ENCODE results near the gene TTYH3. TPM values are rescaled to one million over a fixed set of nuclear protein-coding genes. Genes with fewer than 3 reads are reported as not detected.

TTYH3 gene
- total RNA-seq, 2 experiments from 2014 or later: 23.8 to 63.6 TPM

- Histone ChIP-seq H3K4me1 (ENCODE audit: insufficient read depth, low read length, poor library complexity, severe bottlenecking) (peaks cover 26% of the 10 kb centered on the region), H3K36me3 (ENCODE audit: insufficient read depth, low read length) (no peaks in the 10 kb centered on the region), H3K27ac (ENCODE audit: low read depth, low read length, poor library complexity, severe bottlenecking) (no peak overlapping the region), H3K4me3 (ENCODE audit: low read depth, low read length, poor library complexity, severe bottlenecking) (no peak overlapping the region), H3K9me2 (ENCODE audit: insufficient read depth, low read length) (no peaks in the 10 kb centered on the region), H3K79me2 (ENCODE audit: insufficient read depth, low read depth, low read length) (no peaks in the 10 kb centered on the region), H3K4me2 (ENCODE audit: low read length) (peak overlapping the region; percentile 39), H3K9me3 (ENCODE audit: low read length) (no peaks in the 10 kb centered on the region), H4K20me1 (ENCODE audit: insufficient read depth, low read length) (no peaks in the 10 kb centered on the region), H2AFZ (ENCODE audit: low read length) (peak overlapping the region; percentile 60; the same call in 1 of the 2 replicates)
- POLR2A ChIA-PET: interaction anchor here (0.7 to 1.1 kb wide), 2 partner anchors 31 to 144 kb away, joined by 3 read pairs; no protein-coding TSS in a partner anchor
- CTCF ChIA-PET (ENCODE audit: unreplicated experiment): interaction anchor here (0.6 to 1.2 kb wide), 3 partner anchors 19 to 96 kb away, joined by 3 to 4 read pairs (median 4); no protein-coding TSS in a partner anchor
- DNase-seq (ENCODE audit: low spot score): peak; percentile 26
- TF ChIP-seq CTCF (conservative IDR thresholded peaks at IDR 0.05; ENCODE audit: low read length) (no peak), EZH2phosphoT487 (IDR thresholded peaks at IDR 0.05; ENCODE audit: borderline replicate concordance, low read depth, low read length) (no peak)
- no TSS peak for BruUV-seq (replicated peaks)
- intact Hi-C loops (cut with micrococcal nuclease; ENCODE audit: unreplicated experiment): loop anchor here (2.0 to 5.0 kb wide), 2 partner anchors 31 to 47 kb away; no protein-coding TSS in a partner anchor
Observed at GRCh38 chr7:2613931-2614600, 17.7 kb upstream of the TTYH3 start.

GRCh38 chr7:2614631-2615330 is 17.0 kb upstream of the TTYH3 start:
- POLR2A ChIA-PET: interaction anchor here (1.1 kb wide), 1 partner anchor 31 kb away, joined by 3 read pairs; no protein-coding TSS in a partner anchor
- H2AFZ ChIP-seq (ENCODE audit: low read length): peak overlapping the region; percentile 60; the same call in 1 of the 2 replicates
- CTCF ChIA-PET (ENCODE audit: unreplicated experiment): no interaction called here
- H3K36me3 ChIP-seq (ENCODE audit: insufficient read depth, low read length): no peaks in the 10 kb centered on the region
- no peaks in the 10 kb centered on the region for H3K79me2 ChIP-seq (ENCODE audit: insufficient read depth, low read depth, low read length)
- H3K4me3 ChIP-seq (ENCODE audit: low read depth, low read length, poor library complexity, severe bottlenecking): no peak overlapping the region
- no peaks in the 10 kb centered on the region for H3K9me3 ChIP-seq (ENCODE audit: low read length)
- no TSS peak for BruUV-seq (replicated peaks)
- TF ChIP-seq EZH2phosphoT487 (IDR thresholded peaks at IDR 0.05; ENCODE audit: borderline replicate concordance, low read depth, low read length): no peak
- TF ChIP-seq CTCF (conservative IDR thresholded peaks at IDR 0.05; ENCODE audit: low read length): no peak
- peak; percentile 37 for DNase-seq (ENCODE audit: low spot score)
- intact Hi-C loops (cut with micrococcal nuclease; ENCODE audit: unreplicated experiment): loop anchor here (5.0 kb wide), 1 partner anchor 47 kb away; no protein-coding TSS in a partner anchor
- H3K4me1 ChIP-seq (ENCODE audit: insufficient read depth, low read length, poor library complexity, severe bottlenecking): peaks cover 26% of the 10 kb centered on the region
- H3K4me2 ChIP-seq (ENCODE audit: low read length): peak overlapping the region; percentile 39
- H3K9me2 ChIP-seq (ENCODE audit: insufficient read depth, low read length): no peaks in the 10 kb centered on the region
- H3K27ac ChIP-seq (ENCODE audit: low read depth, low read length, poor library complexity, severe bottlenecking): no peak overlapping the region
- H4K20me1 ChIP-seq (ENCODE audit: insufficient read depth, low read length): no peaks in the 10 kb centered on the region

Data from OCI-LY7 (cell line).